Measurements from ENCODE around the gene OR52N4. TPM values are rescaled to one million over a fixed set of nuclear protein-coding genes. Genes with fewer than 3 reads are reported as not detected.

The OR52N4 gene
- not detected in 2 replicates for total RNA-seq

GRCh38 chr11:5753943-5754342, at the start of gene OR52N4:
OR52N4 (plus strand) TSS chr11:5754243; CDS start chr11:5754741, 498 bp downstream.

DNA sequence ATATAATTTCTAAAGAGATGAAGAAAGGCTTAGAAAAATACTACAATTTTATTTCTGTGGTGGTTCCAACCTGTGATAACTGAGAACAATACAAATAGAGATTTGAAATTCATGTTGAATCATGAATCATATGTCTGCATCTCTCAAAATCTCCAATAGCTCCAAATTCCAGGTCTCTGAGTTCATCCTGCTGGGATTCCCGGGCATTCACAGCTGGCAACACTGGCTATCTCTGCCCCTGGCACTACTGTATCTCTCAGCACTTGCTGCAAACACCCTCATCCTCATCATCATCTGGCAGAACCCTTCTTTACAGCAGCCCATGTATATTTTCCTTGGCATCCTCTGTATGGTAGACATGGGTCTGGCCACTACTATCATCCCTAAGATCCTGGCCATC, 17.6 kb upstream of the OR52N4 start, which contains the start of gene OR56B1:
Gene OR56B1, plus strand, starts transcription at position 53 of the 400 bp plus-strand sequence. Its CDS starts 69 bp downstream, at position 122.

GRCh38 chr11:5783255-5783654, 29.2 kb downstream of the OR52N4 start, which contains the start of gene OR52N5:
OR52N5 (minus strand) TSS chr11:5783355; CDS start chr11:5778634, 4,721 bp downstream.

GRCh38 chr11:5791165-5791564, 37.1 kb downstream of the OR52N4 start, which contains the start of gene OR52N1:
OR52N1 (minus strand) TSS chr11:5791265; CDS start chr11:5788816, 2,449 bp downstream.

Other genes starting within 250 kb of the OR52N4 start
- 0.11 and 0.13 TPM in 2 replicates for gene UBQLN3, start 244.3 kb upstream of the OR52N4 start, total RNA-seq
- gene UBQLNL, start 237.5 kb upstream of the OR52N4 start, total RNA-seq = 0.39 and 0.65 TPM in 2 replicates
- 0.65 and 1.0 TPM in 2 replicates for gene OR52H1, start 205.7 kb upstream of the OR52N4 start, total RNA-seq
- not detected in 2 replicates for gene OR52B6, start 173.4 kb upstream of the OR52N4 start, total RNA-seq
- 9.4 and 9.7 TPM in 2 replicates for gene TRIM6, start 157.6 kb upstream of the OR52N4 start, total RNA-seq
- gene TRIM34, start 129.2 kb upstream of the OR52N4 start, total RNA-seq = 12.3 and 15.6 TPM in 2 replicates
- gene TRIM5, start 69.2 kb upstream of the OR52N4 start, total RNA-seq = 31.6 and 35.8 TPM in 2 replicates
- gene TRIM22, start 64.5 kb upstream of the OR52N4 start, total RNA-seq = 39.1 and 76.3 TPM in 2 replicates
- under 0.01 TPM in 1 of 2 replicates, not detected in the other for gene OR56B1, start 17.8 kb upstream of the OR52N4 start, total RNA-seq
- not detected in 2 replicates for gene OR52N5, start 29.1 kb downstream of the OR52N4 start, total RNA-seq
- gene OR52N1, start 37.0 kb downstream of the OR52N4 start, total RNA-seq = not detected in 2 replicates
- gene OR52N2, start 54.7 kb downstream of the OR52N4 start, total RNA-seq = not detected in 2 replicates
- gene OR52E6, start 87.7 kb downstream of the OR52N4 start, total RNA-seq = not detected in 2 replicates
- not detected in 2 replicates for gene OR52E8, start 103.4 kb downstream of the OR52N4 start, total RNA-seq
- gene OR52E4, start 126.4 kb downstream of the OR52N4 start, total RNA-seq = not detected in 2 replicates
- gene OR52E5, start 139.0 kb downstream of the OR52N4 start, total RNA-seq = not detected in 2 replicates
- not detected in 2 replicates for gene OR56A3, start 188.0 kb downstream of the OR52N4 start, total RNA-seq
- gene OR56A5, start 214.3 kb downstream of the OR52N4 start, total RNA-seq = not detected in 2 replicates
- gene OR52L1, start 232.7 kb downstream of the OR52N4 start, total RNA-seq = not detected in 2 replicates

Measured in articular chondrocyte of knee joint (primary cell).